Measurements from ENCODE around the gene CTBP2. TPM values are rescaled to one million over a fixed set of nuclear protein-coding genes. Genes with fewer than 3 reads are reported as not detected.

Gene CTBP2
- total RNA-seq, 4 donors from 2014 or later = 41.8 to 55.9 (median 47.1) TPM

- Histone ChIP-seq H3K27ac (peak overlapping the region; percentile 64 to 73 (median 70)), H3K4me3 (no peak overlapping the region), H3K4me1 (peaks cover 16 to 95% (median 61%) of the 10 kb centered on the region in 3 donors), H3K27me3 (no peaks in the 10 kb centered on the region), H3K36me3 (peaks cover 0 to 41% (median 2%) of the 10 kb centered on the region in 3 donors), H3K9me3 (no peaks in the 10 kb centered on the region)
- no peak for TF ChIP-seq CTCF (IDR thresholded peaks at IDR 0.05)
- TF ChIP-seq POLR2A (IDR thresholded peaks at IDR 0.05) = no peak
- intact Hi-C loops (cut with DNase I) = no loop called here
- DNase-seq = no peak
- 67 to 87% methylated on average over 6 to 7 of the region's 27 CpGs for WGBS, 2 donors
Observed at GRCh38 chr10:125011926-125012705, 148.2 kb downstream of the CTBP2 start.

DNA sequence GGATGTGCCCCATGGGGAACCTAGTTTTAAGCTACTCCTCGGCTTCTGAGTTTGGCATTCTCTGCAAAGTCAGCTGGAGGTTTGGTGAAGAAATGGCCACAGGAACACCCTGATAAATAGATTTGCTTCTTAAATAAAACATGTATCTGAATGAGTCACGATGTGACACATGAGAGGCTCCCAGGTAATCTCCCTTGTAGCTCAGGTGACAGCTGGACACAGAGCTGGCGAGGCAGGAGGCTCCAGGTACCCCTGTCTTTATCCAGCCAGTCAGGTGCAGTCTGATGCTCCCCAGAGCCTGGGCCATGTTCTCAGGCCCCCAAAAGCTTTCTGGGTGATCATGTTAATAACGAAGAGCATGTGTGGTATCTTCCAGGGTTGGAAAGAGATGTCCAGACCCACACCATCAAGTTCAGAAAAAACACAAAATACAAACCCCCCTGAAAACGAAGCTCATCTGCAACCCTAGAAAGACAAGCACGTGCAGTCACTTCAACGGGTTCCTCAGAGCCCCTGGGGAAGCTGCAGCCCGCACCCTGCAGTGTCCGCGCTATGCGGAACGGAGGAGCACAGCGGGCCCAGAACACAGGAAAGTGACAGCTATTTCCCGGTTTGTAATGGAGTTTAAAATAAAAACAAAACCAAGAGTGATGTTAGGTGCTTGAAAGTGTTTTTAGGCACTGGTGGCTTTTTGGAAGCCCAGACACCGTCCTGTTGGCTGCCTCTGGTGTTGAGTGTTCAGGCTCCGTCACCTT is 149.0 kb downstream of the CTBP2 start:
- Histone ChIP-seq H3K27ac (peak overlapping the region; percentile 64 to 73 (median 70)), H3K4me1 (peaks cover 15 to 95% (median 54%) of the 10 kb centered on the region in 3 donors)

DNA sequence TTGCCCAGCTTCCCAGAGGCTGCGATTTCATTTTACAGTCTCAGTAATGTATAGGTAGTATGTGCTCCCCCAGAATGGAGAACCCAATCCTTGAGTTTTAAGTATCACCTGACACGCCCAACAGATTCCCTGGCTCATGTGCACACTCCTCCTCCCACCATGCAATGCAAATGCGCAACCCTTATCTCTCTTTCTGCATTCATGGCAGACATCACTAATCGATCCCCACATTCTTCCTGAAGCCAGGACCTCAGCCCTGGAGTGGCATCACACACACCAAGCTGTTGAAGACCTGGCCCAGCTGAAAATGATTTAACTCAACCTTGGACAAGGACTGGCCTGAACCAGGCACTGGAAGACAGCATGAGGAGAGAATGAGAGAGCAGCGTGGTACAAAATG is 150.0 kb downstream of the CTBP2 start:
- DNase-seq = no peak
- no peak overlapping the region for H3K4me3 ChIP-seq
- no peaks in the 10 kb centered on the region for H3K9me3 ChIP-seq
- peaks cover 0 to 40% (median 0%) of the 10 kb centered on the region in 3 donors for H3K36me3 ChIP-seq
- intact Hi-C loops (cut with DNase I) = no loop called here
- WGBS, 2 donors = 83 to 93% methylated on average over 5 of the region's 5 CpGs
- peaks cover 6 to 88% (median 44%) of the 10 kb centered on the region in 3 donors for H3K4me1 ChIP-seq
- peak overlapping the region in 3 of 4 donors; percentile 69 to 73 (median 71) for H3K27ac ChIP-seq
- no peaks in the 10 kb centered on the region for H3K27me3 ChIP-seq
- TF ChIP-seq CTCF (IDR thresholded peaks at IDR 0.05) (no peak), POLR2A (IDR thresholded peaks at IDR 0.05) (no peak)

More for the DNA sequence above, 149.0 kb downstream of the CTBP2 start:
- TF ChIP-seq CTCF (IDR thresholded peaks at IDR 0.05) (no peak), POLR2A (IDR thresholded peaks at IDR 0.05) (no peak)
- intact Hi-C loops (cut with DNase I) = no loop called here
- Histone ChIP-seq H3K9me3 (no peaks in the 10 kb centered on the region), H3K36me3 (peaks cover 0 to 40% (median 0%) of the 10 kb centered on the region in 3 donors), H3K4me3 (no peak overlapping the region), H3K27me3 (no peaks in the 10 kb centered on the region)
- DNase-seq = no peak
- 65 to 77% methylated on average over 14 to 16 of the region's 16 CpGs for WGBS, 2 donors

DNA sequence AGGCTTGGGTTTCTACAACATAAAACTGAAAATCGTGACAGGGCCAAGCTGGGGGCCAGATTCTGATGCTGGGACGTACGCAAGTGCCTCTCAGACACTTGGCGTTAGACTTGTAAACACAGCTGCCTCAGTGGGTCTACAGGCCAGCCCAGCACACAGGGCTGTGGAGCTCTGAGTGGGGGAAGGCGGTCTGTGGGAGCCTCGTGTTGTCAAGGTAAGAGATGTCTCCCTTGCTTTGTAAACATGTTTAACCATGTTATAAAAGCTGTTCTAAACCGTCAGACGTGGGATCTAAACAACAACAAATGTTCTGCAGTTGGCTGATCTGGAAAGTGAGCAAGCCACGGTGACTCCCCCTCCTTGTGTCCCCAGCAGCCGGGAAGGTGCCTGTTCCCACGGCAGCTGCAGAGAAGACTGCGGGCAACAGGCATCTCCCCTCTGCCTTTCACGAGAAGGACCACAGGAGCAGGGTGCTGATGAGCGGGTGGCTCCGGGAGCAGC is 150.7 kb downstream of the CTBP2 start:
- TF ChIP-seq CTCF (IDR thresholded peaks at IDR 0.05) = no peak
- TF ChIP-seq POLR2A (IDR thresholded peaks at IDR 0.05) = no peak
- Histone ChIP-seq H3K4me3 (no peak overlapping the region), H3K27me3 (no peaks in the 10 kb centered on the region), H3K4me1 (peaks cover 0 to 82% (median 38%) of the 10 kb centered on the region in 3 donors), H3K9me3 (no peaks in the 10 kb centered on the region), H3K36me3 (peaks cover 0 to 40% (median 0%) of the 10 kb centered on the region in 3 donors), H3K27ac (peak overlapping the region; percentile 57 to 78 (median 64))
- intact Hi-C loops (cut with DNase I) = no loop called here
- DNase-seq = no peak
- WGBS, 2 donors = 71 to 90% methylated on average over 12 to 13 of the region's 15 CpGs
